Parathyroid adenoma (tissue), 2 donors: ENCODE measurements around the gene TYROBP.

ENCODE experiments used
- H2AFZ ChIP-seq: fragments of 300-600 bp; sonication (generic); one replicate; pipeline ENCODE4 v1.7.0; 2017; ENCODE audit warnings: antibody characterized with exemption, mild to moderate bottlenecking
- H3K27ac ChIP-seq: fragments of 300-600 bp; sonication (generic); one replicate; pipeline ENCODE4 v1.7.0; 2017
- H3K27me3 ChIP-seq: fragments of 300-600 bp; sonication (generic); one replicate; pipeline ENCODE4 v1.7.0; 2017; ENCODE audit warnings: low read length; ENCODE audit not compliant: control insufficient read depth, insufficient read depth
- H3K36me3 ChIP-seq: fragments of 300-600 bp; sonication (generic); one replicate; pipeline ENCODE4 v1.7.0; 2017; ENCODE audit warnings: low read length; ENCODE audit not compliant: control insufficient read depth, insufficient read depth
- H3K4me1 ChIP-seq: fragments of 300-600 bp; sonication (generic); one replicate; pipeline ENCODE4 v1.7.0; 2017; ENCODE audit warnings: control low read depth
- H3K4me2 ChIP-seq: fragments of 300-600 bp; sonication (generic); one replicate; pipeline ENCODE4 v1.7.0; 2017; ENCODE audit warnings: low read length
- H3K4me3 ChIP-seq: fragments of 300-600 bp; sonication (generic); one replicate; pipeline ENCODE4 v1.7.0; 2017; ENCODE audit warnings: low read depth, low read length
- H3K79me2 ChIP-seq: fragments of 300-600 bp; sonication (generic); one replicate; pipeline ENCODE4 v1.7.0; 2017; ENCODE audit warnings: control low read depth
- H3K9ac ChIP-seq: fragments of 300-600 bp; sonication (generic); one replicate; pipeline ENCODE4 v1.7.0; 2017; ENCODE audit warnings: mild to moderate bottlenecking
- H3K9me3 ChIP-seq: fragments of 300-600 bp; sonication (generic); one replicate; pipeline ENCODE4 v1.7.0; 2017; ENCODE audit warnings: low read length; ENCODE audit not compliant: control insufficient read depth
- TF ChIP-seq, protein P1 (sequence below): fragments of 300-600 bp; sonication (generic); IDR thresholded peaks from one replicate; pipeline ENCODE4 v1.7.0; 2017; ENCODE audit warnings: antibody characterized with exemption, mild to moderate bottlenecking
- donor health status: primary hyperparathyroidism.

Gene TYROBP

DNA sequence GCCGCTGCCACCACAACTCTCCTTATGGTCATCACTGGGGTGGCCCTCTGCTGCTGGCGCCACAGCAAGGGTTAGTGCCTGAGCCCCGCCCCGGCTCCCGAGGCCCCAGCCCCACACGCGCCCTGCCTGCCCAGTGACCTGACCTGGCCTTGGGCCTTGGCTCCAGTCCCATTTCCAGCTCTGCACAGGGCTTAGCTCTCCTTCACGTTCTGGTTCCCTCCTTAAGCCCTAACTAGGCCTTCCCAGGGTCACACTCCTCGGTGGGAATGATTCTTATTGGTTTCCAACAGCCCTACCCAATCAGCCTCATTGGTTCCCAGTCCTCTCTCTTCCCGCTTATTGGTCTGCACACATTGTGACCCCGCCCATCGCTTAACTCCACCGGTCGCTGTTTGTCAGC is 45.6 kb downstream of the TYROBP start:
- no peaks in the 10 kb centered on the region for H3K4me1 ChIP-seq
- TF ChIP-seq, protein P1, sequence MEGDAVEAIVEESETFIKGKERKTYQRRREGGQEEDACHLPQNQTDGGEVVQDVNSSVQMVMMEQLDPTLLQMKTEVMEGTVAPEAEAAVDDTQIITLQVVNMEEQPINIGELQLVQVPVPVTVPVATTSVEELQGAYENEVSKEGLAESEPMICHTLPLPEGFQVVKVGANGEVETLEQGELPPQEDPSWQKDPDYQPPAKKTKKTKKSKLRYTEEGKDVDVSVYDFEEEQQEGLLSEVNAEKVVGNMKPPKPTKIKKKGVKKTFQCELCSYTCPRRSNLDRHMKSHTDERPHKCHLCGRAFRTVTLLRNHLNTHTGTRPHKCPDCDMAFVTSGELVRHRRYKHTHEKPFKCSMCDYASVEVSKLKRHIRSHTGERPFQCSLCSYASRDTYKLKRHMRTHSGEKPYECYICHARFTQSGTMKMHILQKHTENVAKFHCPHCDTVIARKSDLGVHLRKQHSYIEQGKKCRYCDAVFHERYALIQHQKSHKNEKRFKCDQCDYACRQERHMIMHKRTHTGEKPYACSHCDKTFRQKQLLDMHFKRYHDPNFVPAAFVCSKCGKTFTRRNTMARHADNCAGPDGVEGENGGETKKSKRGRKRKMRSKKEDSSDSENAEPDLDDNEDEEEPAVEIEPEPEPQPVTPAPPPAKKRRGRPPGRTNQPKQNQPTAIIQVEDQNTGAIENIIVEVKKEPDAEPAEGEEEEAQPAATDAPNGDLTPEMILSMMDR = no peak
- no peaks in the 10 kb centered on the region for H3K79me2 ChIP-seq
- no peak overlapping the region for H3K9ac ChIP-seq
- H2AFZ ChIP-seq = no peak overlapping the region
- H3K9me3 ChIP-seq = no peaks in the 10 kb centered on the region
- H3K27me3 ChIP-seq = no peaks in the 10 kb centered on the region
- no peak overlapping the region for H3K27ac ChIP-seq
- H3K36me3 ChIP-seq = no peaks in the 10 kb centered on the region
- no peak overlapping the region for H3K4me2 ChIP-seq
- no peak overlapping the region for H3K4me3 ChIP-seq

DNA sequence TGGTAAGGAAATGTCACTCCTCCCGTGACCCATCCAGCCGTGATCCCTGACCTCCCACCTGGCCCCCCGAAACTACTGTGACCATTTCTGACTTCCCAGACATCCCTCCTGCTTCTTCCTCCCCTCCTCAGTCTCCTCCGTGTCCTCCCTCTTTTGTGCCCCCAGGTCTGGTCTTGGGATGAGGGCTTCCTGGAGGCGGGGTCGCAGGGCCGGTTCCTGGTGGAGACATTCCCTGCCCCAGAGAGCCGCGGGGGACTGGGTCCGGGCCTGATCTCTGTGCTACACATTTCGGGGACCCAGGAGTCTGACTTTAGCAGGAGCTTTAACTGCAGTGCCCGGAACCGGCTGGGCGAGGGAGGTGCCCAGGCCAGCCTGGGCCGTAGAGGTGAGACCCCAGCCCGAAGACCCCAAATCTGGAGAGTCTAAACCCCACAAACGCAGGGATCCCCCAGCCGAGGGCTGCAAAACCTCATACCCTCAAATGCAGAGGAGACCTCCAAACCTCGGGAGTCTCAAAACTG is 46.4 kb downstream of the TYROBP start:
- H3K9ac ChIP-seq = no peak overlapping the region
- H3K27ac ChIP-seq = no peak overlapping the region
- no peaks in the 10 kb centered on the region for H3K9me3 ChIP-seq
- no peak overlapping the region for H2AFZ ChIP-seq
- no peak overlapping the region for H3K4me3 ChIP-seq
- no peaks in the 10 kb centered on the region for H3K79me2 ChIP-seq
- no peaks in the 10 kb centered on the region for H3K4me1 ChIP-seq
- no peaks in the 10 kb centered on the region for H3K36me3 ChIP-seq
- TF ChIP-seq, protein P1 = no peak
- H3K27me3 ChIP-seq = no peaks in the 10 kb centered on the region
- no peak overlapping the region for H3K4me2 ChIP-seq

DNA sequence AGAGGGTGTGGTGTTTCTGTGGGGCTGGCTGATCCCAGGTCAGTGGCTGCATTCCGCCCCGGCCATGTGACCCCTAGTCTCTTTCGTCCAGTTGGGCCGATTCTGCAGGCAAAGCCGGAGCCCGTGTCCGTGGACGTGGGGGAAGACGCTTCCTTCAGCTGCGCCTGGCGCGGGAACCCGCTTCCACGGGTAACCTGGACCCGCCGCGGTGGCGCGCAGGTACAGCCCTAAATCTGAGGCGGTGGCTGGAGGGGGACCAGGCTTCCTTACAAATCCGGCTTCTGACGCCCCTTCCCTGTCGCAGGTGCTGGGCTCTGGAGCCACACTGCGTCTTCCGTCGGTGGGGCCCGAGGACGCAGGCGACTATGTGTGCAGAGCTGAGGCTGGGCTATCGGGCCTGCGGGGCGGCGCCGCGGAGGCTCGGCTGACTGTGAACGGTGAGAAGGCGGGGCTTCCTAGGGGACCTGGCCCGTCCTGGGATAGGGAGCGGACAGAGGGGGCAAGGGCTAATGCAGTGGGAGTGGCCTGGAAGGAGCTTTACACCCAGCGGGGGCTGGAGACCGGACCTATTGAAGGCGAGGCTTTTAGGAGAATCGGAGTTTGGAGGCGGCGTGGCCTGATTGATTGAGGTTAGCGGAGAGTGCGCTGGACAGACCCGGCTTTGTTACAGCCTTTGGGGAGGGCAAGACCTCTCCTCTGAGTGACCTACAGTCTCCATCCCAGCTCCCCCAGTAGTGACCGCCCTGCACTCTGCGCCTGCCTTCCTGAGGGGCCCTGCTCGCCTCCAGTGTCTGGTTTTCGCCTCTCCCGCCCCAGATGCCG is 47.1 kb downstream of the TYROBP start:
- no peak overlapping the region for H3K4me2 ChIP-seq
- H3K9ac ChIP-seq = no peak overlapping the region
- no peak overlapping the region for H3K27ac ChIP-seq
- H3K4me3 ChIP-seq = no peak overlapping the region
- TF ChIP-seq, protein P1 = no peak
- H3K9me3 ChIP-seq = no peaks in the 10 kb centered on the region
- H3K79me2 ChIP-seq = no peaks in the 10 kb centered on the region
- no peaks in the 10 kb centered on the region for H3K36me3 ChIP-seq
- no peaks in the 10 kb centered on the region for H3K27me3 ChIP-seq
- no peaks in the 10 kb centered on the region for H3K4me1 ChIP-seq
- no peak overlapping the region for H2AFZ ChIP-seq

DNA sequence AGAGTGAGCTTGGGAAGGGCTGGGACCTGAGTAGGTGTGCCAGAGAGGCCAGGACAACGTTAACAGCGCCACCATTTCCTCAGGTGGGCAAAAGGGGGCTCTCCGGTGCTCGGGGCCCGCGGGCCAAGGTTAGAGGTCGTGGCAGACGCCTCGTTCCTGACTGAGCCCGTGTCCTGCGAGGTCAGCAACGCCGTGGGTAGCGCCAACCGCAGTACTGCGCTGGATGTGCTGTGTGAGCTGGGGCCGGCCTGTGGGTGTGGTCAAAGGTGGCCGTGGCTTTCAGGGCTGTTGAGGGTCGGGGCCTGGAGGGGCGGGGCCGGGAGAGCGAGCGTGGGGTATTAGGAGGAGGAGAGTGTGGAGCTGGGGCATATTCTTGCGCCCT is 47.7 kb downstream of the TYROBP start:
- Histone ChIP-seq H3K27me3 (no peaks in the 10 kb centered on the region), H3K9me3 (no peaks in the 10 kb centered on the region)

More for the DNA sequence above, 47.7 kb downstream of the TYROBP start:
- no peaks in the 10 kb centered on the region for H3K79me2 ChIP-seq
- H3K4me1 ChIP-seq = peaks cover 4% of the 10 kb centered on the region
- TF ChIP-seq, protein P1 = no peak
- no peak overlapping the region for H3K9ac ChIP-seq
- no peak overlapping the region for H2AFZ ChIP-seq
- H3K4me3 ChIP-seq = no peak overlapping the region
- H3K4me2 ChIP-seq = no peak overlapping the region
- no peaks in the 10 kb centered on the region for H3K36me3 ChIP-seq
- H3K27ac ChIP-seq = no peak overlapping the region
